ENCODE measurements around the gene PPP1CA.

Gene PPP1CA

GRCh38 chr11:67434395-67434881, 32.8 kb upstream of the PPP1CA start:
- no peak for DNase-seq (ENCODE audit: low read depth)
- no peak overlapping the region for H3K4me3 ChIP-seq (ENCODE audit: control insufficient read depth, low read depth, low read length)
- TF ChIP-seq, protein P1, sequence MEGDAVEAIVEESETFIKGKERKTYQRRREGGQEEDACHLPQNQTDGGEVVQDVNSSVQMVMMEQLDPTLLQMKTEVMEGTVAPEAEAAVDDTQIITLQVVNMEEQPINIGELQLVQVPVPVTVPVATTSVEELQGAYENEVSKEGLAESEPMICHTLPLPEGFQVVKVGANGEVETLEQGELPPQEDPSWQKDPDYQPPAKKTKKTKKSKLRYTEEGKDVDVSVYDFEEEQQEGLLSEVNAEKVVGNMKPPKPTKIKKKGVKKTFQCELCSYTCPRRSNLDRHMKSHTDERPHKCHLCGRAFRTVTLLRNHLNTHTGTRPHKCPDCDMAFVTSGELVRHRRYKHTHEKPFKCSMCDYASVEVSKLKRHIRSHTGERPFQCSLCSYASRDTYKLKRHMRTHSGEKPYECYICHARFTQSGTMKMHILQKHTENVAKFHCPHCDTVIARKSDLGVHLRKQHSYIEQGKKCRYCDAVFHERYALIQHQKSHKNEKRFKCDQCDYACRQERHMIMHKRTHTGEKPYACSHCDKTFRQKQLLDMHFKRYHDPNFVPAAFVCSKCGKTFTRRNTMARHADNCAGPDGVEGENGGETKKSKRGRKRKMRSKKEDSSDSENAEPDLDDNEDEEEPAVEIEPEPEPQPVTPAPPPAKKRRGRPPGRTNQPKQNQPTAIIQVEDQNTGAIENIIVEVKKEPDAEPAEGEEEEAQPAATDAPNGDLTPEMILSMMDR (conservative IDR thresholded peaks at IDR 0.05; ENCODE audit: control insufficient read depth, insufficient read depth, low read depth, low read length): no peak

DNA sequence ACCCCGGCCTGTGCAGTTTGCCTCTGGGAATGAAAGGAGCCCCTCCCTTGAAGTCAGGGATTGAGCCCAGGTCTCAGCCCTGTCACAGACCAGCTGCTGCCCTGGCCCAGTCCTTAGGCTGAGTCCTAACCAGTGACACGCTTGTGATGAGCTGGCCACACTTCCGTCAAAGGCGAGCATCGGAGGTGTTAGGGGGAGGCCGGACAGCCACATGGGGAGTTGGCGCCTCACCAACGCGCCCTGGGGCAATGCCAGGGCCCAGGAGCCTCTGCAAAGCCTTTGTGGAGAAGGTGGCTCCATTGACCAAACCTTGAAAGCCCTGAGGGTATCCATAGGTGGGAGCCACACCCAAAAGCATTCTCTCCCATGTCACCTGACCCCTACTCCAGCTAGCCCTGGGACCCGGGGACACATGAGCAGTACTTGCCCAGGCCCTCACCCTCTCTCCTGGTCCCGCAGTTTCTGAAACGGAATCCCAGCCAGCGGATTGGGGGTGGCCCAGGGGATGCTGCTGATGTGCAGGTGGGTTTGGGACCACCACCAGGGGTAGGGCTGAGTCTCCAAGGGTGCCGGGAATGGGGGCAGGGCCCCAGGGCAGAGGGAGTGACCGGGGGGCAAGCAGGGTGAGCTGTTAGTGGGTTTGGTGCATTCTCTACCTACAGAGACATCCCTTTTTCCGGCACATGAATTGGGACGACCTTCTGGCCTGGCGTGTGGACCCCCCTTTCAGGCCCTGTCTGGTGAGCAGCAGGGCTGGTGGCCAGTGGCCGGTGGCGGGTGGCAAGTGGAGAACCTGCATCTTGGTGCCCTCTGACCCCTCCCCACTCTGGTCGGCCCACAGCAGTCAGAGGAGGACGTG, 32.1 kb upstream of the PPP1CA start:
- no peak overlapping the region for H3K4me3 ChIP-seq (ENCODE audit: control insufficient read depth, low read depth, low read length)
- TF ChIP-seq, protein P1 (conservative IDR thresholded peaks at IDR 0.05; ENCODE audit: control insufficient read depth, insufficient read depth, low read depth, low read length): no peak
- DNase-seq (ENCODE audit: low read depth): no peak

GRCh38 chr11:67432655-67433349, 31.1 kb upstream of the PPP1CA start:
- DNase-seq (ENCODE audit: low read depth): no peak
- H3K4me3 ChIP-seq (ENCODE audit: control insufficient read depth, low read depth, low read length): no peak overlapping the region
- TF ChIP-seq, protein P1 (conservative IDR thresholded peaks at IDR 0.05; ENCODE audit: control insufficient read depth, insufficient read depth, low read depth, low read length): no peak

- no peak for DNase-seq (ENCODE audit: low read depth)
- TF ChIP-seq, protein P1 (conservative IDR thresholded peaks at IDR 0.05; ENCODE audit: control insufficient read depth, insufficient read depth, low read depth, low read length): no peak
- H3K4me3 ChIP-seq (ENCODE audit: control insufficient read depth, low read depth, low read length): no peak overlapping the region
Observed at GRCh38 chr11:67431346-67432249, 29.9 kb upstream of the PPP1CA start.

GRCh38 chr11:67429722-67430121, 28.1 kb upstream of the PPP1CA start:
- TF ChIP-seq, protein P1 (conservative IDR thresholded peaks at IDR 0.05; ENCODE audit: control insufficient read depth, insufficient read depth, low read depth, low read length): no peak
- DNase-seq (ENCODE audit: low read depth): no peak
- H3K4me3 ChIP-seq (ENCODE audit: control insufficient read depth, low read depth, low read length): peak overlapping the region; percentile 99

- peak overlapping the region; percentile 99 for H3K4me3 ChIP-seq (ENCODE audit: control insufficient read depth, low read depth, low read length)
- DNase-seq (ENCODE audit: low read depth): peak; percentile 25
- TF ChIP-seq, protein P1 (conservative IDR thresholded peaks at IDR 0.05; ENCODE audit: control insufficient read depth, insufficient read depth, low read depth, low read length): no peak
Observed at GRCh38 chr11:67429038-67429668, 27.5 kb upstream of the PPP1CA start.
